HEK293 (cell line): ENCODE results near the gene SLC38A9.
A peak's percentile ranks its signal among the peaks of the same experiment; 100 is the strongest.

Source experiments
- BCL11B ChIP-seq: fragments of 450-650 bp; formaldehyde crosslinking; IDR thresholded peaks from 2 replicates; pipeline ENCODE4 v1.5.1; 2016; ENCODE audit warnings: low read depth, missing biosample characterization, missing genetic modification characterization
- KLF1 ChIP-seq: fragments of 450-650 bp; formaldehyde crosslinking; IDR thresholded peaks from 2 replicates; pipeline ENCODE4 v1.5.1; 2016; ENCODE audit warnings: missing biosample characterization, missing genetic modification characterization
- KLF10 ChIP-seq: fragments of 450-650 bp; IDR thresholded peaks from 2 replicates; pipeline ENCODE4 v1.5.1; 2018; ENCODE audit warnings: missing biosample characterization, mild to moderate bottlenecking, missing genetic modification characterization
- OVOL3 ChIP-seq: fragments of 450-650 bp; formaldehyde crosslinking; IDR thresholded peaks from 2 replicates; pipeline ENCODE4 v1.5.1; 2016; ENCODE audit warnings: missing biosample characterization, missing genetic modification characterization
- TRIM28 ChIP-seq: IDR thresholded peaks from 2 replicates; pipeline ENCODE4 v1.6.1; 2011; ENCODE audit warnings: low read length, control low read depth, borderline replicate concordance
- WT1 ChIP-seq: fragments of 450-650 bp; formaldehyde crosslinking; IDR thresholded peaks from 2 replicates; pipeline ENCODE4 v1.5.1; 2016; ENCODE audit warnings: missing biosample characterization, missing genetic modification characterization
- ZBTB26 ChIP-seq: fragments of 450-650 bp; formaldehyde crosslinking; optimal IDR thresholded peaks from 2 replicates; pipeline ENCODE3; 2016; ENCODE audit warnings: missing biosample characterization, mild to moderate bottlenecking, missing genetic modification characterization
- ZNF10 ChIP-seq: fragments of 450-650 bp; formaldehyde crosslinking; IDR thresholded peaks from 2 replicates; pipeline ENCODE4 v1.5.1; 2017; ENCODE audit warnings: missing biosample characterization, missing genetic modification characterization
- ZNF140 ChIP-seq: fragments of 450-650 bp; formaldehyde crosslinking; IDR thresholded peaks from 2 replicates; pipeline ENCODE4 v1.5.1; 2016; ENCODE audit warnings: missing biosample characterization, missing genetic modification characterization
- ZNF146 ChIP-seq: fragments of 450-650 bp; formaldehyde crosslinking; IDR thresholded peaks from 2 replicates; pipeline ENCODE4 v1.5.1; 2016; ENCODE audit warnings: missing biosample characterization, missing genetic modification characterization
- ZNF157 ChIP-seq: fragments of 450-650 bp; formaldehyde crosslinking; IDR thresholded peaks from 2 replicates; pipeline ENCODE4 v1.5.1; 2016; ENCODE audit warnings: missing biosample characterization, missing genetic modification characterization
- ZNF169 ChIP-seq: fragments of 450-650 bp; formaldehyde crosslinking; IDR thresholded peaks from 2 replicates; pipeline ENCODE4 v1.5.1; 2016; ENCODE audit warnings: missing biosample characterization, missing genetic modification characterization
- ZNF223 ChIP-seq: fragments of 450-650 bp; formaldehyde crosslinking; IDR thresholded peaks from 2 replicates; pipeline ENCODE4 v1.5.1; 2016; ENCODE audit warnings: missing biosample characterization, missing genetic modification characterization
- ZNF248 ChIP-seq: fragments of 450-650 bp; formaldehyde crosslinking; IDR thresholded peaks from 2 replicates; pipeline ENCODE4 v1.5.1; 2017; ENCODE audit warnings: missing biosample characterization, missing genetic modification characterization
- ZNF292 ChIP-seq: fragments of 450-650 bp; formaldehyde crosslinking; IDR thresholded peaks from 2 replicates; pipeline ENCODE4 v1.5.1; 2016; ENCODE audit warnings: low read depth, missing biosample characterization, missing genetic modification characterization, borderline replicate concordance
- ZNF391 ChIP-seq: fragments of 450-650 bp; formaldehyde crosslinking; IDR thresholded peaks from 2 replicates; pipeline ENCODE4 v1.5.1; 2016; ENCODE audit warnings: low read depth, missing biosample characterization, missing genetic modification characterization, borderline replicate concordance
- ZNF610 ChIP-seq: fragments of 450-650 bp; formaldehyde crosslinking; IDR thresholded peaks from 2 replicates; pipeline ENCODE4 v1.5.1; 2016; ENCODE audit warnings: missing biosample characterization, missing genetic modification characterization, borderline replicate concordance
- ZNF660 ChIP-seq: fragments of 450-650 bp; IDR thresholded peaks from 2 replicates; pipeline ENCODE4 v1.5.1; 2018; ENCODE audit warnings: missing biosample characterization, mild to moderate bottlenecking, missing genetic modification characterization
- ZNF792 ChIP-seq: fragments of 450-650 bp; formaldehyde crosslinking; IDR thresholded peaks from 2 replicates; pipeline ENCODE4 v1.5.1; 2016; ENCODE audit warnings: missing biosample characterization, missing genetic modification characterization
- TF ChIP-seq, protein P1 (sequence below): fragments of 450-650 bp; formaldehyde crosslinking; IDR thresholded peaks from 2 replicates; pipeline ENCODE4 v1.5.1; 2016; ENCODE audit warnings: missing biosample characterization, missing genetic modification characterization
- TF ChIP-seq, protein P2 (sequence below): fragments of 450-650 bp; formaldehyde crosslinking; IDR thresholded peaks from 2 replicates; pipeline ENCODE4 v1.5.1; 2016; ENCODE audit warnings: missing biosample characterization, missing genetic modification characterization
- TF ChIP-seq, protein P3 (sequence below): fragments of 450-650 bp; formaldehyde crosslinking; IDR thresholded peaks from 2 replicates; pipeline ENCODE4 v1.5.1; 2016; ENCODE audit warnings: missing biosample characterization, missing genetic modification characterization
- TF ChIP-seq, protein P4 (sequence below): fragments of 450-650 bp; formaldehyde crosslinking; IDR thresholded peaks from 2 replicates; pipeline ENCODE4 v1.5.1; 2016; ENCODE audit warnings: missing biosample characterization, missing genetic modification characterization, borderline replicate concordance
- TF ChIP-seq, protein P5 (sequence below): fragments of 450-650 bp; formaldehyde crosslinking; IDR thresholded peaks from 2 replicates; pipeline ENCODE4 v1.5.1; 2017; ENCODE audit warnings: missing biosample characterization, missing genetic modification characterization
- TF ChIP-seq, protein P6 (sequence below): fragments of 450-650 bp; IDR thresholded peaks from 2 replicates; pipeline ENCODE4 v1.5.1; 2018; ENCODE audit warnings: missing biosample characterization, missing genetic modification characterization
- TF ChIP-seq, protein P7 (sequence below): fragments of 450-650 bp; formaldehyde crosslinking; IDR thresholded peaks from 2 replicates; pipeline ENCODE4 v1.5.1; 2017; ENCODE audit warnings: missing biosample characterization, missing genetic modification characterization

The SLC38A9 gene

GRCh38 chr5:55593115-55593472 lies 119.0 kb downstream of the SLC38A9 start (continued):
- TF ChIP-seq ZNF248: no peak
- no peak for TF ChIP-seq KLF1 (tag by site-specific recombination)
- TF ChIP-seq ZBTB26 (tag by site-specific recombination): no peak
- TF ChIP-seq, protein P1, sequence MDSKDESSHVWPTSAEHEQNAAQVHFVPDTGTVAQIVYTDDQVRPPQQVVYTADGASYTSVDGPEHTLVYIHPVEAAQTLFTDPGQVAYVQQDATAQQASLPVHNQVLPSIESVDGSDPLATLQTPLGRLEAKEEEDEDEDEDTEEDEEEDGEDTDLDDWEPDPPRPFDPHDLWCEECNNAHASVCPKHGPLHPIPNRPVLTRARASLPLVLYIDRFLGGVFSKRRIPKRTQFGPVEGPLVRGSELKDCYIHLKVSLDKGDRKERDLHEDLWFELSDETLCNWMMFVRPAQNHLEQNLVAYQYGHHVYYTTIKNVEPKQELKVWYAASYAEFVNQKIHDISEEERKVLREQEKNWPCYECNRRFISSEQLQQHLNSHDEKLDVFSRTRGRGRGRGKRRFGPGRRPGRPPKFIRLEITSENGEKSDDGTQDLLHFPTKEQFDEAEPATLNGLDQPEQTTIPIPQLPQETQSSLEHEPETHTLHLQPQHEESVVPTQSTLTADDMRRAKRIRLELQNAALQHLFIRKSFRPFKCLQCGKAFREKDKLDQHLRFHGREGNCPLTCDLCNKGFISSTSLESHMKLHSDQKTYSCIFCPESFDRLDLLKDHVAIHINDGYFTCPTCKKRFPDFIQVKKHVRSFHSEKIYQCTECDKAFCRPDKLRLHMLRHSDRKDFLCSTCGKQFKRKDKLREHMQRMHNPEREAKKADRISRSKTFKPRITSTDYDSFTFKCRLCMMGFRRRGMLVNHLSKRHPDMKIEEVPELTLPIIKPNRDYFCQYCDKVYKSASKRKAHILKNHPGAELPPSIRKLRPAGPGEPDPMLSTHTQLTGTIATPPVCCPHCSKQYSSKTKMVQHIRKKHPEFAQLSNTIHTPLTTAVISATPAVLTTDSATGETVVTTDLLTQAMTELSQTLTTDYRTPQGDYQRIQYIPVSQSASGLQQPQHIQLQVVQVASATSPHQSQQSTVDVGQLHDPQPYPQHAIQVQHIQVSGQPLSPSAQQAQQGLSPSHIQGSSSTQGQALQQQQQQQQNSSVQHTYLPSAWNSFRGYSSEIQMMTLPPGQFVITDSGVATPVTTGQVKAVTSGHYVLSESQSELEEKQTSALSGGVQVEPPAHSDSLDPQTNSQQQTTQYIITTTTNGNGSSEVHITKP (tag by site-specific recombination): peak; percentile 56
- TF ChIP-seq ZNF157 (tag by site-specific recombination): no peak
- TF ChIP-seq, protein P2, sequence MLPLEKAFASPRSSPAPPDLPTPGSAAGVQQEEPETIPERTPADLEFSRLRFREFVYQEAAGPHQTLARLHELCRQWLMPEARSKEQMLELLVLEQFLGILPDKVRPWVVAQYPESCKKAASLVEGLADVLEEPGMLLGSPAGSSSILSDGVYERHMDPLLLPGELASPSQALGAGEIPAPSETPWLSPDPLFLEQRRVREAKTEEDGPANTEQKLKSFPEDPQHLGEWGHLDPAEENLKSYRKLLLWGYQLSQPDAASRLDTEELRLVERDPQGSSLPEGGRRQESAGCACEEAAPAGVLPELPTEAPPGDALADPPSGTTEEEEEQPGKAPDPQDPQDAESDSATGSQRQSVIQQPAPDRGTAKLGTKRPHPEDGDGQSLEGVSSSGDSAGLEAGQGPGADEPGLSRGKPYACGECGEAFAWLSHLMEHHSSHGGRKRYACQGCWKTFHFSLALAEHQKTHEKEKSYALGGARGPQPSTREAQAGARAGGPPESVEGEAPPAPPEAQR: no peak
- TF ChIP-seq, protein P3, sequence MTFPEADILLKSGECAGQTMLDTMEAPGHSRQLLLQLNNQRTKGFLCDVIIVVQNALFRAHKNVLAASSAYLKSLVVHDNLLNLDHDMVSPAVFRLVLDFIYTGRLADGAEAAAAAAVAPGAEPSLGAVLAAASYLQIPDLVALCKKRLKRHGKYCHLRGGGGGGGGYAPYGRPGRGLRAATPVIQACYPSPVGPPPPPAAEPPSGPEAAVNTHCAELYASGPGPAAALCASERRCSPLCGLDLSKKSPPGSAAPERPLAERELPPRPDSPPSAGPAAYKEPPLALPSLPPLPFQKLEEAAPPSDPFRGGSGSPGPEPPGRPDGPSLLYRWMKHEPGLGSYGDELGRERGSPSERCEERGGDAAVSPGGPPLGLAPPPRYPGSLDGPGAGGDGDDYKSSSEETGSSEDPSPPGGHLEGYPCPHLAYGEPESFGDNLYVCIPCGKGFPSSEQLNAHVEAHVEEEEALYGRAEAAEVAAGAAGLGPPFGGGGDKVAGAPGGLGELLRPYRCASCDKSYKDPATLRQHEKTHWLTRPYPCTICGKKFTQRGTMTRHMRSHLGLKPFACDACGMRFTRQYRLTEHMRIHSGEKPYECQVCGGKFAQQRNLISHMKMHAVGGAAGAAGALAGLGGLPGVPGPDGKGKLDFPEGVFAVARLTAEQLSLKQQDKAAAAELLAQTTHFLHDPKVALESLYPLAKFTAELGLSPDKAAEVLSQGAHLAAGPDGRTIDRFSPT: peak; percentile 35; the same call in 1 of the 2 replicates
- TF ChIP-seq ZNF610 (tag by site-specific recombination): 0 out of 2 replicates have a peak, but pooled peaks have one; percentile 28
- TF ChIP-seq TRIM28: peak; percentile 57; the same call in 1 of the 2 replicates
- no peak for TF ChIP-seq ZNF146 (tag by site-specific recombination)
- no peak for TF ChIP-seq ZNF391
- TF ChIP-seq ZNF660 (tag by site-specific recombination): peak; percentile 53; the same call in 1 of the 2 replicates
- peak; percentile 28; the same call in 1 of the 2 replicates for TF ChIP-seq WT1 (tag by site-specific recombination)
- TF ChIP-seq ZNF792 (tag by site-specific recombination): no peak
- TF ChIP-seq OVOL3 (tag by site-specific recombination): no peak
- no peak for TF ChIP-seq BCL11B (tag by site-specific recombination)
- no peak for TF ChIP-seq KLF10 (tag by site-specific recombination)
- TF ChIP-seq ZNF292 (tag by site-specific recombination): no peak
- TF ChIP-seq, protein P4, sequence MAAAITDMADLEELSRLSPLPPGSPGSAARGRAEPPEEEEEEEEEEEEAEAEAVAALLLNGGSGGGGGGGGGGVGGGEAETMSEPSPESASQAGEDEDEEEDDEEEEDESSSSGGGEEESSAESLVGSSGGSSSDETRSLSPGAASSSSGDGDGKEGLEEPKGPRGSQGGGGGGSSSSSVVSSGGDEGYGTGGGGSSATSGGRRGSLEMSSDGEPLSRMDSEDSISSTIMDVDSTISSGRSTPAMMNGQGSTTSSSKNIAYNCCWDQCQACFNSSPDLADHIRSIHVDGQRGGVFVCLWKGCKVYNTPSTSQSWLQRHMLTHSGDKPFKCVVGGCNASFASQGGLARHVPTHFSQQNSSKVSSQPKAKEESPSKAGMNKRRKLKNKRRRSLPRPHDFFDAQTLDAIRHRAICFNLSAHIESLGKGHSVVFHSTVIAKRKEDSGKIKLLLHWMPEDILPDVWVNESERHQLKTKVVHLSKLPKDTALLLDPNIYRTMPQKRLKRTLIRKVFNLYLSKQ (tag by site-specific recombination): no peak
- TF ChIP-seq ZNF10 (tag by site-specific recombination): no peak
- no peak for TF ChIP-seq ZNF223 (tag by site-specific recombination)
- no peak for TF ChIP-seq ZNF169 (tag by site-specific recombination)
- no peak for TF ChIP-seq ZNF140 (tag by site-specific recombination)
- TF ChIP-seq, protein P5, sequence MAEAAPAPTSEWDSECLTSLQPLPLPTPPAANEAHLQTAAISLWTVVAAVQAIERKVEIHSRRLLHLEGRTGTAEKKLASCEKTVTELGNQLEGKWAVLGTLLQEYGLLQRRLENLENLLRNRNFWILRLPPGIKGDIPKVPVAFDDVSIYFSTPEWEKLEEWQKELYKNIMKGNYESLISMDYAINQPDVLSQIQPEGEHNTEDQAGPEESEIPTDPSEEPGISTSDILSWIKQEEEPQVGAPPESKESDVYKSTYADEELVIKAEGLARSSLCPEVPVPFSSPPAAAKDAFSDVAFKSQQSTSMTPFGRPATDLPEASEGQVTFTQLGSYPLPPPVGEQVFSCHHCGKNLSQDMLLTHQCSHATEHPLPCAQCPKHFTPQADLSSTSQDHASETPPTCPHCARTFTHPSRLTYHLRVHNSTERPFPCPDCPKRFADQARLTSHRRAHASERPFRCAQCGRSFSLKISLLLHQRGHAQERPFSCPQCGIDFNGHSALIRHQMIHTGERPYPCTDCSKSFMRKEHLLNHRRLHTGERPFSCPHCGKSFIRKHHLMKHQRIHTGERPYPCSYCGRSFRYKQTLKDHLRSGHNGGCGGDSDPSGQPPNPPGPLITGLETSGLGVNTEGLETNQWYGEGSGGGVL: no peak
- TF ChIP-seq, protein P6, sequence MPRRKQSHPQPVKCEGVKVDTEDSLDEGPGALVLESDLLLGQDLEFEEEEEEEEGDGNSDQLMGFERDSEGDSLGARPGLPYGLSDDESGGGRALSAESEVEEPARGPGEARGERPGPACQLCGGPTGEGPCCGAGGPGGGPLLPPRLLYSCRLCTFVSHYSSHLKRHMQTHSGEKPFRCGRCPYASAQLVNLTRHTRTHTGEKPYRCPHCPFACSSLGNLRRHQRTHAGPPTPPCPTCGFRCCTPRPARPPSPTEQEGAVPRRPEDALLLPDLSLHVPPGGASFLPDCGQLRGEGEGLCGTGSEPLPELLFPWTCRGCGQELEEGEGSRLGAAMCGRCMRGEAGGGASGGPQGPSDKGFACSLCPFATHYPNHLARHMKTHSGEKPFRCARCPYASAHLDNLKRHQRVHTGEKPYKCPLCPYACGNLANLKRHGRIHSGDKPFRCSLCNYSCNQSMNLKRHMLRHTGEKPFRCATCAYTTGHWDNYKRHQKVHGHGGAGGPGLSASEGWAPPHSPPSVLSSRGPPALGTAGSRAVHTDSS (tag by site-specific recombination): no peak
- TF ChIP-seq, protein P7, sequence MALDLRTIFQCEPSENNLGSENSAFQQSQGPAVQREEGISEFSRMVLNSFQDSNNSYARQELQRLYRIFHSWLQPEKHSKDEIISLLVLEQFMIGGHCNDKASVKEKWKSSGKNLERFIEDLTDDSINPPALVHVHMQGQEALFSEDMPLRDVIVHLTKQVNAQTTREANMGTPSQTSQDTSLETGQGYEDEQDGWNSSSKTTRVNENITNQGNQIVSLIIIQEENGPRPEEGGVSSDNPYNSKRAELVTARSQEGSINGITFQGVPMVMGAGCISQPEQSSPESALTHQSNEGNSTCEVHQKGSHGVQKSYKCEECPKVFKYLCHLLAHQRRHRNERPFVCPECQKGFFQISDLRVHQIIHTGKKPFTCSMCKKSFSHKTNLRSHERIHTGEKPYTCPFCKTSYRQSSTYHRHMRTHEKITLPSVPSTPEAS (tag by site-specific recombination): no peak
